GM23248 (cell line): ENCODE measurements around the gene ZDHHC1. TPM values are rescaled to one million over a fixed set of nuclear protein-coding genes. Genes with fewer than 3 reads are reported as not detected.
A peak's percentile ranks its signal among the peaks of the same experiment; 100 is the strongest.

ENCODE experiments used
- DNase-seq: peaks from one replicate; pipeline ENCODE4 v3.0.0-alpha.2; 2015
- H2AFZ ChIP-seq: fragments of 200-600 bp; sonication (generic); 2 replicates; pipeline ENCODE4 v1.6.1; 2016; ENCODE audit warnings: antibody characterized with exemption
- H3F3A ChIP-seq: fragments of 200-600 bp; sonication (generic); 2 replicates; pipeline ENCODE4 v1.6.1; 2016; ENCODE audit warnings: mild to moderate bottlenecking, antibody characterized with exemption, mixed run types; ENCODE audit not compliant: insufficient read depth
- H3K27ac ChIP-seq: fragments of 200-600 bp; sonication (generic); 2 replicates; pipeline ENCODE4 v1.5.1; 2016; ENCODE audit warnings: mild to moderate bottlenecking
- H3K27me3 ChIP-seq: fragments of 200-600 bp; sonication (generic); replicated peaks from 2 replicates; pipeline ENCODE4 v1.6.1; 2016; ENCODE audit warnings: mild to moderate bottlenecking; ENCODE audit not compliant: insufficient read depth
- H3K36me3 ChIP-seq: fragments of 200-600 bp; sonication (generic); 2 replicates; pipeline ENCODE4 v1.6.1; 2016; ENCODE audit warnings: low read depth, mild to moderate bottlenecking
- H3K4me1 ChIP-seq: fragments of 200-600 bp; sonication (generic); 2 replicates; pipeline ENCODE4 v1.6.1; 2016; ENCODE audit warnings: mild to moderate bottlenecking; ENCODE audit not compliant: insufficient read depth
- H3K4me2 ChIP-seq: fragments of 200-600 bp; sonication (generic); one replicate; pipeline ENCODE4 v1.6.1; 2016; ENCODE audit warnings: mild to moderate bottlenecking; ENCODE audit not compliant: unreplicated experiment
- H3K4me3 ChIP-seq: fragments of 200-600 bp; sonication (generic); 2 replicates; pipeline ENCODE4 v1.5.1; 2016; ENCODE audit warnings: mild to moderate bottlenecking
- H3K79me2 ChIP-seq: fragments of 200-600 bp; sonication (generic); 2 replicates; pipeline ENCODE4 v1.6.1; 2016; ENCODE audit warnings: mild to moderate bottlenecking; ENCODE audit not compliant: insufficient read depth
- H3K9ac ChIP-seq: fragments of 200-600 bp; sonication (generic); 2 replicates; pipeline ENCODE4 v1.6.1; 2016; ENCODE audit warnings: mild to moderate bottlenecking
- H3K9me2 ChIP-seq: fragments of 200-600 bp; sonication (generic); 2 replicates; pipeline ENCODE4 v1.6.1; 2016; ENCODE audit warnings: mixed run types, mild to moderate bottlenecking, moderate library complexity; ENCODE audit not compliant: insufficient read depth
- H3K9me3 ChIP-seq: fragments of 200-600 bp; sonication (generic); one replicate; pipeline ENCODE4 v1.6.1; 2017; ENCODE audit warnings: low read depth
- H4K20me1 ChIP-seq: fragments of 200-600 bp; sonication (generic); 2 replicates; pipeline ENCODE4 v1.6.0; 2016; ENCODE audit not compliant: insufficient read depth
- EZH2 ChIP-seq: fragments of 200-600 bp; sonication (generic); IDR thresholded peaks from 2 replicates; pipeline ENCODE4 v1.6.1; 2018; ENCODE audit warnings: antibody characterized with exemption, mild to moderate bottlenecking; ENCODE audit not compliant: insufficient read depth, poor library complexity, severe bottlenecking
- EZH2phosphoT487 ChIP-seq: fragments of 200-600 bp; sonication (generic); IDR thresholded peaks from 2 replicates; pipeline ENCODE4 v1.6.1; 2018; ENCODE audit warnings: antibody characterized with exemption, moderate library complexity, mild to moderate bottlenecking, low read depth; ENCODE audit not compliant: insufficient read depth
- WGBS, 2 experiments: methylation state at CpG; one replicate each; pipeline ENCODE4 v1.1.6; 2015 to 2017; ENCODE audit warnings: low lambda C conversion rate in 2 of 2, low coverage in 1 of 2; ENCODE audit errors: missing lambda C conversion rate in 2 of 2; 5-methylcytosine and 5-hydroxymethylcytosine counted together
- in situ Hi-C: fragments of 300-500 bp; cut with MboI; formaldehyde crosslinking; loops from 2 replicates; pipeline ENCODE4 v1.15.0; 2020
- polyA plus RNA-seq: library from polyadenylated mRNA; unstranded; fragments of >200 nt; fragmentation: Nextera tagmentation; extraction: Ambion mirVana; gene quantifications from 2 replicates; pipeline ENCODE4 v1.2.1, GENCODE V29; 2016
- total RNA-seq: library from RNA; depleted of rRNA; stranded (reverse); fragments of >200 nt; shearing (Covaris generic); gene quantifications from 2 replicates; pipeline ENCODE4 v1.2.3, GENCODE V29; 2014

The ZDHHC1 gene
- total and polyA plus RNA-seq, 2 experiments from 2014 or later = 9.2 to 10.9 TPM

GRCh38 chr16:67459861-67460150 lies 43.5 kb upstream of the ZDHHC1 start:
- Histone ChIP-seq H3K9me2 (no peaks in the 10 kb centered on the region), H3K36me3 (no peaks in the 10 kb centered on the region), H4K20me1 (peaks cover 10% of the 10 kb centered on the region; the same call in 1 of the 2 replicates), H3F3A (peaks cover 10% of the 10 kb centered on the region), H3K79me2 (peaks cover 85% of the 10 kb centered on the region), H3K27ac (no peak overlapping the region), H3K27me3 (no peaks in the 10 kb centered on the region), H2AFZ (no peak overlapping the region), H3K4me2 (no peak overlapping the region), H3K9me3 (no peaks in the 10 kb centered on the region), H3K9ac (no peak overlapping the region), H3K4me3 (no peak overlapping the region), H3K4me1 (peaks cover 41% of the 10 kb centered on the region)
- in situ Hi-C loops = no loop called here
- TF ChIP-seq EZH2 (no peak), EZH2phosphoT487 (no peak)
- no peak for DNase-seq
- 34 to 41% methylated on average over 3 of the region's 3 CpGs for WGBS, 2 experiments

- Histone ChIP-seq H3K9me3 (no peaks in the 10 kb centered on the region), H3K9ac (no peak overlapping the region; the same call in 1 of the 2 replicates), H3K79me2 (peaks cover 85% of the 10 kb centered on the region), H3K36me3 (no peaks in the 10 kb centered on the region), H3K4me2 (no peak overlapping the region), H3F3A (peaks cover 10% of the 10 kb centered on the region), H2AFZ (no peak overlapping the region), H3K27ac (no peak overlapping the region), H3K27me3 (no peaks in the 10 kb centered on the region), H4K20me1 (peaks cover 10% of the 10 kb centered on the region; the same call in 1 of the 2 replicates), H3K9me2 (no peaks in the 10 kb centered on the region), H3K4me3 (no peak overlapping the region), H3K4me1 (peaks cover 41% of the 10 kb centered on the region)
- DNase-seq = peak; percentile 33
- no peak for TF ChIP-seq EZH2
- TF ChIP-seq EZH2phosphoT487 = no peak
- in situ Hi-C loops = no loop called here
- WGBS, 2 experiments = 39 to 41% methylated on average over 6 to 7 of the region's 7 CpGs
These were observed 43.0 kb upstream of the ZDHHC1 start for GRCh38 chr16:67459066-67459860.

GRCh38 chr16:67458121-67458641 lies 41.9 kb upstream of the ZDHHC1 start:
- Histone ChIP-seq H4K20me1 (peaks cover 10% of the 10 kb centered on the region), H3F3A (peaks cover 10% of the 10 kb centered on the region), H3K9ac (0 out of 2 replicates have a peak overlapping the region, but pooled peaks have one; percentile 20), H3K27me3 (no peaks in the 10 kb centered on the region), H3K4me2 (peak overlapping the region; percentile 13), H3K27ac (peak overlapping the region; percentile 32), H3K9me3 (no peaks in the 10 kb centered on the region), H3K4me3 (no peak overlapping the region), H2AFZ (no peak overlapping the region), H3K36me3 (no peaks in the 10 kb centered on the region), H3K4me1 (peaks cover 41% of the 10 kb centered on the region), H3K79me2 (peaks cover 86% of the 10 kb centered on the region), H3K9me2 (no peaks in the 10 kb centered on the region)
- TF ChIP-seq EZH2phosphoT487 (no peak), EZH2 (no peak)
- peak; percentile 45 for DNase-seq
- in situ Hi-C loops = no loop called here
- 32 to 35% methylated on average over 6 of the region's 6 CpGs for WGBS, 2 experiments

DNA sequence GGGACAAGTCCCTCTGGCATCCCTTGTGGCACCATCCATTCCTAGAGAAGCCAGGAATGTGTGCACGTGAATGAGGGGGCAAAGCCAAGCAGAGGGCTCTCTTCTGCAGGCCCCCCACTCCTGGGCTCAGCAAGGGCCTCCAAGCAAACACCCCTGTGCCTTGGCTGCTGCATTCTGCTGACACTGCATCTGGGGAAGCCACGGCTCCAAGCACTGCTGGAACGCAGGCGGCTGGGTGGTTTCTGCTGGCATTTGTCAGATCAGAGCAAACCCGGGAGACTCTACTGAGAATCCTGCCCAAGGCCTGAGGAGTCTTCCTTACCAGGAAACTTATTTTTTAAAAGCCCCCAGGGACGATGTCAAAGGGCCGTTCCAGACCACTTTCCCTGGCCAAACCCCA lies 41.3 kb upstream of the ZDHHC1 start:
- Histone ChIP-seq H4K20me1 (peaks cover 10% of the 10 kb centered on the region), H3K27ac (0 out of 2 replicates have a peak overlapping the region, but pooled peaks have one; percentile 32), H3K4me2 (peak overlapping the region; percentile 13), H3K9me2 (no peaks in the 10 kb centered on the region), H3F3A (peaks cover 10% of the 10 kb centered on the region), H3K9ac (0 out of 2 replicates have a peak overlapping the region, but pooled peaks have one; percentile 20), H3K4me3 (no peak overlapping the region), H2AFZ (no peak overlapping the region), H3K79me2 (peaks cover 86% of the 10 kb centered on the region), H3K9me3 (no peaks in the 10 kb centered on the region), H3K36me3 (no peaks in the 10 kb centered on the region), H3K27me3 (no peaks in the 10 kb centered on the region), H3K4me1 (peaks cover 41% of the 10 kb centered on the region)
- peak; percentile 24 for DNase-seq
- WGBS, 2 experiments = 25 to 43% methylated on average over 7 of the region's 7 CpGs
- in situ Hi-C loops = no loop called here
- TF ChIP-seq EZH2 (no peak), EZH2phosphoT487 (no peak)
